Nephron (organoid): ENCODE results near the gene AFF3.

Experiments
- H3K27ac Mint-ChIP-seq, 3 experiments: 2 replicates each; pipeline ENCODE4 v1.8.0; 2020; ENCODE audit warnings: mixed read lengths in 3 of 3, mild to moderate bottlenecking in 2 of 3, moderate library complexity in 1 of 3
- H3K27me3 Mint-ChIP-seq: 2 replicates; pipeline ENCODE4 v1.8.0; 2021; ENCODE audit warnings: low read depth, mild to moderate bottlenecking, moderate library complexity, mixed read lengths
- H3K36me3 Mint-ChIP-seq: 2 replicates; pipeline ENCODE4 v1.8.0; 2020; ENCODE audit warnings: low read depth, mixed read lengths
- H3K4me1 Mint-ChIP-seq: 2 replicates; pipeline ENCODE4 v1.8.0; 2020; ENCODE audit warnings: mixed read lengths
- H3K4me3 Mint-ChIP-seq, 3 experiments: 2 replicates each; pipeline ENCODE4 v1.8.0; 2020; ENCODE audit warnings: mild to moderate bottlenecking in 3 of 3, mixed read lengths in 3 of 3, moderate library complexity in 2 of 3
- H3K9me3 Mint-ChIP-seq: 2 replicates; pipeline ENCODE4 v1.8.0; 2020; ENCODE audit warnings: mixed read lengths
- TF ChIP-seq, protein P1 (sequence below), 3 experiments: fragments of 200-600 bp; sonication (generic); IDR thresholded peaks; one replicate each; pipeline ENCODE4 v1.5.0; 2021; ENCODE audit warnings: antibody characterized with exemption in 3 of 3; ENCODE audit not compliant: unreplicated experiment in 3 of 3

The AFF3 gene

DNA sequence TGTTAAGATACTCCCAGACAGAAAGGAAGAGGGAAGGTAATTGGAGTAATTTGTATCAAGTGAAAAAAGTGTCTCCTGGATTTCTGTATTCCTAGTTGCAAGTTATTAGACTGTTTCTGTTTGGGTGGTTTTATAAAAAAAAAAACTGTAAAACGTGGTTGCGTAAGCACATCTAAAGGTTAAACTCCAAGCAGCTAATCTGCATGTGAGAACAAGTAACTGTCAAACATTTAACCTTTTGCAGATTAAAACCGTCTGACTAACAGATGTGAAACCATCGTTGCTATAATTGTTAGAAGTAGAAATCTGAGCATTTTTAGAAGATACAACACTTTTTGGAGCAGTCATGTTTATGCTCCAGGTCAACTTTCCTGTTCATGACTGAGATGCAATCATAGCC lies 72.3 kb downstream of the AFF3 start:
- Mint-ChIP-seq H3K27ac (peak overlapping the region; percentile 22 to 66 (median 44)), H3K36me3 (peaks cover 39% of the 10 kb centered on the region), H3K4me3 (no peak overlapping the region), H3K9me3 (no peaks in the 10 kb centered on the region), H3K4me1 (peaks cover 36% of the 10 kb centered on the region), H3K27me3 (no peaks in the 10 kb centered on the region)
- TF ChIP-seq, protein P1, sequence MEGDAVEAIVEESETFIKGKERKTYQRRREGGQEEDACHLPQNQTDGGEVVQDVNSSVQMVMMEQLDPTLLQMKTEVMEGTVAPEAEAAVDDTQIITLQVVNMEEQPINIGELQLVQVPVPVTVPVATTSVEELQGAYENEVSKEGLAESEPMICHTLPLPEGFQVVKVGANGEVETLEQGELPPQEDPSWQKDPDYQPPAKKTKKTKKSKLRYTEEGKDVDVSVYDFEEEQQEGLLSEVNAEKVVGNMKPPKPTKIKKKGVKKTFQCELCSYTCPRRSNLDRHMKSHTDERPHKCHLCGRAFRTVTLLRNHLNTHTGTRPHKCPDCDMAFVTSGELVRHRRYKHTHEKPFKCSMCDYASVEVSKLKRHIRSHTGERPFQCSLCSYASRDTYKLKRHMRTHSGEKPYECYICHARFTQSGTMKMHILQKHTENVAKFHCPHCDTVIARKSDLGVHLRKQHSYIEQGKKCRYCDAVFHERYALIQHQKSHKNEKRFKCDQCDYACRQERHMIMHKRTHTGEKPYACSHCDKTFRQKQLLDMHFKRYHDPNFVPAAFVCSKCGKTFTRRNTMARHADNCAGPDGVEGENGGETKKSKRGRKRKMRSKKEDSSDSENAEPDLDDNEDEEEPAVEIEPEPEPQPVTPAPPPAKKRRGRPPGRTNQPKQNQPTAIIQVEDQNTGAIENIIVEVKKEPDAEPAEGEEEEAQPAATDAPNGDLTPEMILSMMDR (IDR thresholded peaks at IDR 0.05; ENCODE audit: unreplicated experiment in 3 of 3), result no peak

DNA sequence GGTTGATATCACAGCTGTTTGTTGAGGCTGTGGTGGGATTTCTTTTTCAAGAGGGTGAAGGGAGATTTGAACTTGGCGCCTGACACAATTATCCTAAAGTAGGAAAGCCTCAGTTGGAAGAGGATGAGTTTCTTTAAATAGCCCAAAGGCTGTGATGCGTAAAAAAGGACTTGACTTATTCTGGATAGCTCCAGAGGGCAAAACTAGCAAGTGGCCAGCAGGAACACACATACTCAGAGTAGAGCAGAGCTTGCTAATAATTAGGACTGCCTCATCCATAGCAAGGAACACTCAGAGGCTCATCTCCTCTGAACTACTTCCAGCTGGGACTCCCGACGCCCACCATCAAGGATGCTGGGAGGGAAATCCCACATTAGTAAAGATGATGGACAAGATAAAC lies 74.0 kb downstream of the AFF3 start:
- peaks cover 9% of the 10 kb centered on the region for H3K9me3 Mint-ChIP-seq
- H3K27ac Mint-ChIP-seq, result peak overlapping the region; percentile 36 to 53 (median 43)
- peaks cover 47% of the 10 kb centered on the region for H3K4me1 Mint-ChIP-seq
- H3K36me3 Mint-ChIP-seq, result peaks cover 45% of the 10 kb centered on the region
- no peaks in the 10 kb centered on the region for H3K27me3 Mint-ChIP-seq
- H3K4me3 Mint-ChIP-seq, result no peak overlapping the region
- TF ChIP-seq, protein P1 (IDR thresholded peaks at IDR 0.05; ENCODE audit: unreplicated experiment in 3 of 3), result no peak

DNA sequence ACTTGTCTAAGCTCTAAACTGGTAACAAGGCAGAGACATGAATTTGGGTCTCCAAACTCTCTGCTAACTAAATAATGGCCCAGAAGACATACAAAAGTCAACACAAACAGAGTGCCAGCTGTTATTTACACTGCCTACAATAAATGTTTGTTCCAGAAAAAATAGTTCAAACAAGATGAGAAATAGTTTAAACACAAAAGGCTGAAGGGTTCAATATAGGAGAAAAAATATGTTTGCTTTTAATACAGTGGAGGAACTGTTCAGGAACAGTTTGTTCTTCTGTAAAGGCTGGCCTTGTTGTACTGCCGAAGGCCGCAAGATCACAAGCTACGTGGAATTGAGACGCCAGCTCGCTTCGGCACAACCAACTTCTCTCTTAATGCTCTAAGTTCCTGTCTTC lies 74.6 kb downstream of the AFF3 start:
- H3K9me3 Mint-ChIP-seq, result peaks cover 10% of the 10 kb centered on the region
- no peak overlapping the region for H3K4me3 Mint-ChIP-seq
- H3K36me3 Mint-ChIP-seq, result peaks cover 47% of the 10 kb centered on the region
- peaks cover 47% of the 10 kb centered on the region for H3K4me1 Mint-ChIP-seq
- peak overlapping the region in 2 of 3 experiments; percentile 36 to 46 for H3K27ac Mint-ChIP-seq
- TF ChIP-seq, protein P1 (IDR thresholded peaks at IDR 0.05; ENCODE audit: unreplicated experiment in 3 of 3), result no peak
- H3K27me3 Mint-ChIP-seq, result no peaks in the 10 kb centered on the region

DNA sequence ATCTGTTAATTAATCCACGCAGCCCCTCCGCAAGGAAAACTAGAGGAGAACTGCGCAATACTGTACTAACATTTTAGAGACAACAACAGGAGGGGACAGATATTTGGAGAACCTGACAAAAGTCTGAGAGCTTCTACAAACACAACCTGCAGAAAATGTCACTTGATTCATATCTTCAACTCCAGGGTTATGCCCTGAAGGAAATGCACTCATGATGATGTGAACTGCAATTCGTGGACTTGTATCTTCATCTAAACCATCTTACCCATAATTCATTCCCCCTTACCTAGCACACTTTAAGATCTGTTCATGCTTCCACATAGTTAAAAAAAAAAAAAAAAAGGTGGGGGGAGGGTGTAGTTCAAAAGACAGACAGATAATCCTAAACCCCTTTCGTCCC lies 75.5 kb downstream of the AFF3 start:
- Mint-ChIP-seq H3K27me3 (no peaks in the 10 kb centered on the region), H3K36me3 (peaks cover 53% of the 10 kb centered on the region), H3K4me1 (peaks cover 52% of the 10 kb centered on the region), H3K4me3 (no peak overlapping the region), H3K27ac (no peak overlapping the region), H3K9me3 (peaks cover 20% of the 10 kb centered on the region)
- TF ChIP-seq, protein P1 (IDR thresholded peaks at IDR 0.05; ENCODE audit: unreplicated experiment in 3 of 3), result no peak

DNA sequence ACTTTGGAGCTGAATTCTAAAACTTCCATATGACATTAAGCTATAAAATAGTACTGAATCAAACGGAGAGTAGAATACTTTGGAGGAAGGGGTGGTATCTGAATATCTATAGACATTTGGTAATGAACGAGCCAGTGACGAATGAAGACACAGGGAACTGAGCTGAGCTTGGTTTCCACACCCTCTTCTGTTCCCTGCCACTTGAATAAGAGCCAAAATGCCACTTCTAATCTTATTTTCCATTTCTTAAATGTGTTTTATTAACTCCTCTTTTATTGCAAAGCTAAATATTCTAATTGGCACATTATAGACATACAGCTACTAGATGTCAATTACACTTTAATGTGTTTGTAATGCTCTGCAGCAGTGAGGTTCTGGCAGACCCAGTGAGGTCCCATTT lies 76.1 kb downstream of the AFF3 start:
- Mint-ChIP-seq H3K9me3 (peaks cover 21% of the 10 kb centered on the region), H3K4me3 (no peak overlapping the region), H3K36me3 (peaks cover 57% of the 10 kb centered on the region), H3K27me3 (no peaks in the 10 kb centered on the region), H3K4me1 (peaks cover 52% of the 10 kb centered on the region), H3K27ac (peak overlapping the region; percentile 35 to 85 (median 72))
- TF ChIP-seq, protein P1 (IDR thresholded peaks at IDR 0.05; ENCODE audit: unreplicated experiment in 3 of 3), result no peak

DNA sequence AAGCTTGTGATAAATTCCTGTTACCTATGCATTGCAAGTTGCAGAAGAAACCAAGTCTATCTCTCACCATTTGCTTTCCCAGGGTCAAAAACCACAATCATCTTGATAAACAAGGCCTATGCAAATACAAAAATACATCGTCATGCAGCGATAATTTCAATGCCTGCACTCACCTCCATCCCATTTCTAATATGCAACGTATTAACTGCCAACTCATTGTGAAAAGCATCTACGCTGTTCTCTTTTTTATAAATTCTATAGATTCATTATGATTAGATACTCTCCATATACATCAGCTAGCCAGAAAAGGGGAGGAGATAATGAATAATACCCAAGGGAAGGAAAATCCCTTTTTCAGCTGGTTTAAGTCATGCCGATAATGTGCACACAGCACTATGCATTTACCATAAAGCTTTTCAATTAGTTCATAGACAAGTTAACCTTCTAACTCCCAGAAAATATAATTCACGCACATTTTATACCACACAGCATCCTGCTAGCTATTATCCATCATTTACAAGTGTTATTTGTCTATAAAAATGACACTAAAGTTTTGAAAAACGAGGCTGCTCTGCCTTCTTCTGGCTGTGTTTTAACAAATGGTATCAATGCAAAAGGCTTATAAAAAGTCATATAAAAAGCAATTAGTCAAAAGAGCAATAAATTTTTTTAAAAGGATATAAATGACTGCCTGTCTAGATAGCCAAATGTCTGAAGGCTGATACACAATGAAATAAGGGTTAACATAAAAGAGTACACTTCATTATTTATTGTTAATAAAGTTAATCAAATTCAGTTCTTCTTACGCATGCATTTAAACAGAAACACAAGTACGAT lies 77.6 kb downstream of the AFF3 start:
- Mint-ChIP-seq H3K4me3 (no peak overlapping the region), H3K9me3 (peaks cover 21% of the 10 kb centered on the region), H3K27me3 (no peaks in the 10 kb centered on the region), H3K27ac (peak overlapping the region; percentile 67 to 85 (median 72)), H3K36me3 (peaks cover 60% of the 10 kb centered on the region), H3K4me1 (peaks cover 50% of the 10 kb centered on the region)
- TF ChIP-seq, protein P1 (IDR thresholded peaks at IDR 0.05; ENCODE audit: unreplicated experiment in 3 of 3), result no peak
